A673 (cell line): Measurements from ENCODE around the gene EEIG2.

ENCODE experiments used
- CTCF ChIP-seq: fragments of 300-800, 200-600 bp; sonication (generic); conservative IDR thresholded peaks from 2 replicates; pipeline ENCODE4 v1.5.1; 2017; ENCODE audit warnings: low read depth, mild to moderate bottlenecking, antibody characterized with exemption, low read length, moderate library complexity, mixed read lengths
- EZH2 ChIP-seq: fragments of 200-600 bp; sonication (generic); IDR thresholded peaks from 2 replicates; pipeline ENCODE4 v1.6.1; 2017; ENCODE audit warnings: borderline replicate concordance, low read depth, mild to moderate bottlenecking, mixed read lengths, antibody characterized with exemption, low read length; ENCODE audit not compliant: poor library complexity, severe bottlenecking

GRCh38 chr1:108575375-108575774, 15.5 kb downstream of the EEIG2 start:
- no peak for TF ChIP-seq CTCF
- no peak for TF ChIP-seq EZH2
